ENCODE data around the gene LRRC8B.

GRCh38 chr1:89631816-89632656 lies 107.4 kb downstream of the LRRC8B start:
- TF ChIP-seq CTCF (IDR thresholded peaks at IDR 0.05) (no peak), POLR2AphosphoS5 (IDR thresholded peaks at IDR 0.05) (no peak)
